Measurements from ENCODE around the gene ETV2.

Gene ETV2

GRCh38 chr19:35628565-35629331 lies 12.8 kb upstream of the ETV2 start, which contains the start of gene RBM42 (continued):
- TF ChIP-seq ZNF518A (tag by site-specific recombination; conservative IDR thresholded peaks at IDR 0.05; ENCODE audit: low read depth) (peak; percentile 81), PRDM6 (tag by site-specific recombination; IDR thresholded peaks at IDR 0.05) (no peak; the same call in 1 of the 2 replicates), ZNF768 (tag by site-specific recombination; IDR thresholded peaks at IDR 0.05) (no peak), ZNF184 (tag by site-specific recombination; IDR thresholded peaks at IDR 0.05) (no peak), ZNF140 (tag by site-specific recombination; IDR thresholded peaks at IDR 0.05) (no peak), HOXD13 (CRISPR knock-in tag; IDR thresholded peaks at IDR 0.05; ENCODE audit: borderline replicate concordance) (no peak), ZNF391 (tag by site-specific recombination; IDR thresholded peaks at IDR 0.05; ENCODE audit: borderline replicate concordance, low read depth) (peak; percentile 99), ZNF292 (tag by site-specific recombination; IDR thresholded peaks at IDR 0.05; ENCODE audit: borderline replicate concordance, low read depth) (no peak), ZNF37A (tag by site-specific recombination; IDR thresholded peaks at IDR 0.05) (no peak), ZBTB8A (tag by site-specific recombination; IDR thresholded peaks at IDR 0.05) (peak; percentile 91), ZNF24 (tag by site-specific recombination; IDR thresholded peaks at IDR 0.05) (peak; percentile 97), ZNF433 (tag by site-specific recombination; IDR thresholded peaks at IDR 0.05; ENCODE audit: low read depth) (no peak), ZNF585B (tag by site-specific recombination; IDR thresholded peaks at IDR 0.05) (no peak), SALL2 (tag by site-specific recombination; IDR thresholded peaks at IDR 0.05; ENCODE audit: borderline replicate concordance) (no peak), ZNF426 (tag by site-specific recombination; IDR thresholded peaks at IDR 0.05) (no peak), ZNF2 (tag by site-specific recombination; IDR thresholded peaks at IDR 0.05) (peak; percentile 96), ZNF791 (tag by site-specific recombination; IDR thresholded peaks at IDR 0.05) (no peak), ZNF114 (tag by site-specific recombination; IDR thresholded peaks at IDR 0.05) (no peak), MEIS1 (CRISPR knock-in tag; IDR thresholded peaks at IDR 0.05; ENCODE audit: borderline replicate concordance) (no peak), ZNF175 (tag by site-specific recombination; IDR thresholded peaks at IDR 0.05) (no peak), ZBTB26 (tag by site-specific recombination; optimal IDR thresholded peaks at IDR 0.05) (peak; percentile 62), ZNF544 (tag by site-specific recombination; IDR thresholded peaks at IDR 0.05) (no peak), ZNF350 (tag by site-specific recombination; IDR thresholded peaks at IDR 0.05) (no peak), ZBTB1 (tag by site-specific recombination; IDR thresholded peaks at IDR 0.05) (no peak), INSM2 (tag by site-specific recombination; IDR thresholded peaks at IDR 0.05) (peak; percentile 96), PRDM10 (tag by site-specific recombination; IDR thresholded peaks at IDR 0.05) (peak; percentile 77), SCRT1 (tag by site-specific recombination; IDR thresholded peaks at IDR 0.05; ENCODE audit: borderline replicate concordance) (no peak)
